Pancreas (tissue), 10 donors: ENCODE measurements around the gene GOLGA7B. TPM values are rescaled to one million over a fixed set of nuclear protein-coding genes. Genes with fewer than 3 reads are reported as not detected.
"Not testable (repeated sequence)": the region's sequence is repeated elsewhere in the genome, so short reads cannot be mapped to it uniquely, and the experiment has no call there.

ENCODE experiments used
- ATAC-seq, 4 donors: fragments of 200-7000 bp; cut with Tn5 transposase; one replicate each; pipeline versions ENCODE4 v1.8.0 to v1.9.1; 2020; ENCODE audit warnings: mild to moderate bottlenecking in 4 of 4, moderate library complexity in 4 of 4
- DNase-seq, 6 donors: peaks; one replicate each; pipeline ENCODE4 v3.0.0-alpha.2; 2020
- FAIRE-seq: peaks from 2 replicates; lab custom pipeline; 2012; peaks lifted over from hg19 to GRCh38; lab: Jason Lieb, UNC
- H3K27ac ChIP-seq, 4 donors: fragments of 200-600 bp; sonication (generic); 1 replicate in 3 of 4; 2 replicates in 1 of 4; pipeline versions ENCODE4 v1.5.0 to v1.8.0; 2020
- H3K27me3 ChIP-seq, 4 donors: fragments of 200-600 bp; one replicate each; pipeline ENCODE4 v1.8.0; 2021
- H3K36me3 ChIP-seq, 3 donors: fragments of 200-600 bp; sonication (generic) in 1 of 3; one replicate each; pipeline versions ENCODE4 v1.5.0 to v1.8.0; 2020 to 2021
- H3K4me1 ChIP-seq, 3 donors: fragments of 200-600 bp; one replicate each; pipeline ENCODE4 v1.8.0; 2021
- H3K4me3 ChIP-seq, 4 donors: fragments of 200-600 bp; sonication (generic) in 2 of 4; one replicate each; pipeline versions ENCODE4 v1.5.0 to v1.8.0; 2020 to 2021
- H3K9me3 ChIP-seq, 4 donors: fragments of 200-600 bp; one replicate each; pipeline ENCODE4 v1.8.0; 2021
- WGBS, 2 donors: extraction: QIAGEN DNeasy Blood & Tissue Kit; methylation state at CpG; one replicate each; pipeline ENCODE4 v1.1.7; 2013; 5-methylcytosine and 5-hydroxymethylcytosine counted together
- intact Hi-C, 3 donors: fragments of 100-400 bp; cut with DNase I; formaldehyde crosslinking; loops; one replicate each; pipeline versions ENCODE4 v1.11.1 to v1.14.2; 2022
- polyA plus RNA-seq, 2 donors: library from polyadenylated mRNA; stranded (reverse); fragments of 200-250 nt; gene quantifications; one replicate each; pipeline ENCODE4 v1.2.3, GENCODE V29; 2013
- total RNA-seq, 6 donors: library from RNA; stranded (reverse); fragmentation: NEBNext Ultra II Directional in 4 of 6; extraction: Animal tissue kit (Norgen Biotek cat#: 25700) in 4 of 6; gene quantifications; one replicate each; pipeline versions ENCODE4 v1.2.1 to v1.2.4, GENCODE V29; 2021 to 2023
- TF ChIP-seq, protein P1 (sequence below), 4 donors: fragments of 200-600 bp; sonication (generic) in 3 of 4; IDR thresholded peaks; one replicate each; pipeline versions ENCODE4 v1.5.0 to v1.8.0; 2021; ENCODE audit warnings: antibody characterized with exemption in 4 of 4
- donor health status: healthy with polysubstance abuse.
- donor health status: DM: no; HTN: no; CAD: no; lungs with moderate emphysema.
- donor health status: DM: no; HTN: no; CAD: no.
- donor health status: control.
- donor health status: control.
- donor health status: Bipolar disorder and iron deficiency.
- donor health status: DM: yes; HTN: yes; CAD: no.
- donor health status: DM: no; HTN: no; CAD: no.
- donor health status: DM: no; HTN: no; CAD: no.
- donor health status: DM: yes; HTN: yes; CAD: no.

The GOLGA7B gene
- total and polyA plus RNA-seq, 8 donors: 2.0 to 38.7 (median 4.8) TPM

DNA sequence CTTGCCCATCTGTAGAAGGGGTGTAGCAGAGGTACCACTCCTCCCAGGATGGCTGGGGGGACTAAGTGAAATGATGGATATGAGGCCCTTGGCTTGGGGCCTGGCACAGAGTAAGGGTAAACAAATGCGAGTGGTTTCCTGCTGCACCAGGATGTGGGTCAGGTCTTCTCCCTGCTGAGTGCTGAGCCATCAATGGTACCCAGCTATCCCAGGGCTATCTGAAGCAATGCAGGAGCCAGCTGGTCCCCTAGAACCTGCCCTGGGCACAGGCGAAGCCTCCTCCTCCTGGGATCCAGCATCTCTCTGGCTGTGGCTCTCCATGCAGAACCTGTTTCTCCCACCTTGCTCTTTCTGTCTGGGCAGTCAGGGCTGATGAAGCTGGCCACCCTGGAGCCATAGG is 20.9 kb upstream of the GOLGA7B start:
- H3K4me3 ChIP-seq: no peak overlapping the region
- no peaks in the 10 kb centered on the region for H3K36me3 ChIP-seq
- DNase-seq (no peak), FAIRE-seq (no peak), ATAC-seq (no peak)
- H3K4me1 ChIP-seq: peaks cover 0 to 5% (median 5%) of the 10 kb centered on the region in 3 donors
- intact Hi-C loops: no loop called here
- H3K27ac ChIP-seq: no peak overlapping the region
- TF ChIP-seq, protein P1, sequence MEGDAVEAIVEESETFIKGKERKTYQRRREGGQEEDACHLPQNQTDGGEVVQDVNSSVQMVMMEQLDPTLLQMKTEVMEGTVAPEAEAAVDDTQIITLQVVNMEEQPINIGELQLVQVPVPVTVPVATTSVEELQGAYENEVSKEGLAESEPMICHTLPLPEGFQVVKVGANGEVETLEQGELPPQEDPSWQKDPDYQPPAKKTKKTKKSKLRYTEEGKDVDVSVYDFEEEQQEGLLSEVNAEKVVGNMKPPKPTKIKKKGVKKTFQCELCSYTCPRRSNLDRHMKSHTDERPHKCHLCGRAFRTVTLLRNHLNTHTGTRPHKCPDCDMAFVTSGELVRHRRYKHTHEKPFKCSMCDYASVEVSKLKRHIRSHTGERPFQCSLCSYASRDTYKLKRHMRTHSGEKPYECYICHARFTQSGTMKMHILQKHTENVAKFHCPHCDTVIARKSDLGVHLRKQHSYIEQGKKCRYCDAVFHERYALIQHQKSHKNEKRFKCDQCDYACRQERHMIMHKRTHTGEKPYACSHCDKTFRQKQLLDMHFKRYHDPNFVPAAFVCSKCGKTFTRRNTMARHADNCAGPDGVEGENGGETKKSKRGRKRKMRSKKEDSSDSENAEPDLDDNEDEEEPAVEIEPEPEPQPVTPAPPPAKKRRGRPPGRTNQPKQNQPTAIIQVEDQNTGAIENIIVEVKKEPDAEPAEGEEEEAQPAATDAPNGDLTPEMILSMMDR (IDR thresholded peaks at IDR 0.05): no peak
- 77 to 87% methylated on average over 2 of the region's 2 CpGs for WGBS, 2 donors
- no peaks in the 10 kb centered on the region for H3K9me3 ChIP-seq
- H3K27me3 ChIP-seq: no peaks in the 10 kb centered on the region

DNA sequence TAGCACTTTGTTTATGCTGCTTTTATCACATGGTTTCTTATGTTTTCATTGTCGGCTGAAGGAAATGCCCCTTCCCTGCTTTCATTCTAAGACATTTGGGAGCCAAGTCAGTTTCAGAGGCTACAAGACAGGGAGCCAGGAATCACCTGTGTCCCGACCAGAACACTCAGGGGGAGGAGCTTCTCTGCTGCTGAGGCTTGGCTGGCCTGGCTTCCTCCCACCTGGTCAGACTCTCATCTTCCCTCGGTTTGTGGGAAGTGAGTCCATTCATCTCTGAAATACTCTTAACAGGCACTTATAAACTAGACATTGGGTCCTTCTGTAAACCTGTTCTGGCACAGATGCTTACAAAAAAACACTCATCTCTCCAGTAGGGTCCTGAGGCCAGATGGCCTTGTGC is 19.6 kb upstream of the GOLGA7B start:
- no peak overlapping the region for H3K27ac ChIP-seq
- WGBS, 2 donors: 3 to 8% methylated on average over 3 of the region's 3 CpGs
- no peaks in the 10 kb centered on the region for H3K27me3 ChIP-seq
- intact Hi-C loops: no loop called here
- no peak for FAIRE-seq
- ATAC-seq: peak; percentile 76 to 97 (median 90)
- H3K4me1 ChIP-seq: peaks cover 0 to 5% (median 5%) of the 10 kb centered on the region in 3 donors
- no peak overlapping the region for H3K4me3 ChIP-seq
- peak in 5 of 6 donors; percentile 41 to 79 (median 58) for DNase-seq
- H3K9me3 ChIP-seq: no peaks in the 10 kb centered on the region
- no peaks in the 10 kb centered on the region for H3K36me3 ChIP-seq
- TF ChIP-seq, protein P1 (IDR thresholded peaks at IDR 0.05): no peak

GRCh38 chr10:97831259-97831658 is 18.4 kb upstream of the GOLGA7B start:
- Histone ChIP-seq H3K27ac (no peak overlapping the region), H3K4me1 (peaks cover 0 to 5% (median 5%) of the 10 kb centered on the region in 3 donors), H3K36me3 (no peaks in the 10 kb centered on the region), H3K4me3 (no peak overlapping the region), H3K27me3 (no peaks in the 10 kb centered on the region), H3K9me3 (no peaks in the 10 kb centered on the region)
- 89 to 90% methylated on average over 2 of the region's 2 CpGs for WGBS, 2 donors
- intact Hi-C loops: no loop called here
- no peak for ATAC-seq
- TF ChIP-seq, protein P1 (IDR thresholded peaks at IDR 0.05): no peak
- FAIRE-seq: no peak
- DNase-seq: no peak

DNA sequence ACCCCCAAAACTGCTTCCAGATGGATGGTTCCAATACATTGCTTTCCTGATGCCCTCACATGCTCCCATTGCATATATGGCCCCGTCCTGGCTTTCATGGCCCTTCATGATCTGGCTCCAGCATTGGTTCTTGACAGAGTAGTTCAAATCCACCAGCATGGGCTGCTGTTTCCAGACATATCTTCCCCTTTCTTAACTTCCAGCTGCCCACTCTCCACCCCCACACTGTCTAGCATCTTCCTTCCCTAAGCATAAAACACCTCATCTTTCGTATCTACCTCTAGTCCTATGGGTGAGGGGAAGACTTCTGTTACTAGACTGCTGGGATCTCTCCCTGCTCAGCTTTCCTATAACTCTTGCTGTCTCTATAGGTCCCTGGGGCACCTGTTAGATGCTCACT is 13.2 kb upstream of the GOLGA7B start:
- WGBS, 2 donors: 89 to 94% methylated on average over 2 of the region's 2 CpGs
- Histone ChIP-seq H3K27me3 (no peaks in the 10 kb centered on the region), H3K9me3 (no peaks in the 10 kb centered on the region), H3K4me1 (peaks cover 0 to 10% (median 0%) of the 10 kb centered on the region in 3 donors), H3K4me3 (no peak overlapping the region), H3K36me3 (no peaks in the 10 kb centered on the region), H3K27ac (no peak overlapping the region)
- no peak for DNase-seq
- ATAC-seq: no peak
- FAIRE-seq: no peak
- intact Hi-C loops: no loop called here
- TF ChIP-seq, protein P1 (IDR thresholded peaks at IDR 0.05): no peak

- WGBS, 2 donors: 95 to 97% methylated on average over 3 of the region's 3 CpGs
- ATAC-seq: no peak
- TF ChIP-seq, protein P1 (IDR thresholded peaks at IDR 0.05): no peak
- no peaks in the 10 kb centered on the region for H3K27me3 ChIP-seq
- H3K4me3 ChIP-seq: no peak overlapping the region
- H3K4me1 ChIP-seq: peaks cover 0 to 10% (median 0%) of the 10 kb centered on the region in 3 donors
- H3K9me3 ChIP-seq: no peaks in the 10 kb centered on the region
- no peak for DNase-seq
- H3K27ac ChIP-seq: no peak overlapping the region
- no peak for FAIRE-seq
- intact Hi-C loops: no loop called here
- H3K36me3 ChIP-seq: no peaks in the 10 kb centered on the region
These were observed 11.6 kb upstream of the GOLGA7B start for GRCh38 chr10:97838091-97838490.

DNA sequence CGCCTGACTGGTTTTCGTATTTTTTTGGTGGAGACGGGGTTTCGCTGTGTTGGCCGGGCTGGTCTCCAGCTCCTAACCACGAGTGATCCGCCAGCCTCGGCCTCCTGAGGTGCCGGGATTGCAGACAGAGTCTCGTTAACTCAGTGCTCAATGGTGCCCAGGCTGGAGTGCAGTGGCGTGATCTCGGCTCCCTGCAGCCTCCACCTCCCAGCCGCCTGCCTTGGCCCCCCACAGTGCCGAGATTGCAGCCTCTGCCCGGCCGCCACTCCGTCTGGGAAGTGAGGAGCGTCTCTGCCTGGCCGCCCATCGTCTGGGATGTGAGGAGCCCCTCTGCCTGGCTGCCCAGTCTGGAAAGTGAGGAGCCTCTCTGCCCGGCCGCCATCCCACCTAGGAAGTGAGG is 8.5 kb upstream of the GOLGA7B start:
- H3K4me3 ChIP-seq, H3K36me3 ChIP-seq, ATAC-seq, DNase-seq, H3K27me3 ChIP-seq, H3K9me3 ChIP-seq, intact Hi-C loops, FAIRE-seq, H3K27ac ChIP-seq, H3K4me1 ChIP-seq: not testable (repeated sequence)
- 93 to 95% methylated on average over 11 to 15 of the region's 22 CpGs for WGBS, 2 donors

GRCh38 chr10:97842114-97842513 is 7.5 kb upstream of the GOLGA7B start:
- H3K4me1 ChIP-seq, H3K4me3 ChIP-seq, ATAC-seq, DNase-seq, FAIRE-seq, intact Hi-C loops, H3K27ac ChIP-seq, H3K27me3 ChIP-seq, H3K36me3 ChIP-seq, H3K9me3 ChIP-seq: not testable (repeated sequence)
- WGBS, 2 donors: 41 to 63% methylated on average over 2 of the region's 3 CpGs
